NCI-H187 (cell line): ENCODE measurements around the gene CTNNA2.

ENCODE experiments used
- DNase-seq, 2 experiments: peaks; one replicate each; lab custom pipeline; 2025; lab: John Stamatoyannopoulos, UW

The CTNNA2 gene

GRCh38 chr2:79935771-79936657 is 423.2 kb downstream of the CTNNA2 start:
- DNase-seq, result no peak

GRCh38 chr2:79936715-79937114 is 423.9 kb downstream of the CTNNA2 start:
- DNase-seq, result no peak

- no peak for DNase-seq
These were observed 425.8 kb downstream of the CTNNA2 start for GRCh38 chr2:79938648-79939047.

- DNase-seq, result no peak
These were observed 427.5 kb downstream of the CTNNA2 start for GRCh38 chr2:79940364-79940763.

- no peak for DNase-seq
These were observed 428.3 kb downstream of the CTNNA2 start for GRCh38 chr2:79941179-79941578.

- DNase-seq, result no peak
These were observed 431.4 kb downstream of the CTNNA2 start for GRCh38 chr2:79944205-79944604.

GRCh38 chr2:79945653-79946445 is 433.0 kb downstream of the CTNNA2 start:
- no peak for DNase-seq

- no peak for DNase-seq
These were observed 434.9 kb downstream of the CTNNA2 start for GRCh38 chr2:79947751-79948150.

- no peak for DNase-seq
These were observed 437.7 kb downstream of the CTNNA2 start for GRCh38 chr2:79950526-79950925.

GRCh38 chr2:79952616-79953015 is 439.8 kb downstream of the CTNNA2 start:
- DNase-seq, result no peak

- DNase-seq, result no peak
These were observed 447.2 kb downstream of the CTNNA2 start for GRCh38 chr2:79960035-79960434.

GRCh38 chr2:79960519-79960918 is 447.7 kb downstream of the CTNNA2 start:
- no peak for DNase-seq

GRCh38 chr2:79964966-79965365 is 452.1 kb downstream of the CTNNA2 start:
- DNase-seq, result no peak

- DNase-seq, result no peak
These were observed 453.5 kb downstream of the CTNNA2 start for GRCh38 chr2:79966369-79966768.

GRCh38 chr2:79966882-79967281 is 454.0 kb downstream of the CTNNA2 start:
- DNase-seq, result no peak

- no peak for DNase-seq
These were observed 459.0 kb downstream of the CTNNA2 start for GRCh38 chr2:79971807-79972206.

- DNase-seq, result no peak
These were observed 459.8 kb downstream of the CTNNA2 start for GRCh38 chr2:79972661-79973060.

- DNase-seq, result no peak
These were observed 463.1 kb downstream of the CTNNA2 start for GRCh38 chr2:79975791-79976565.

- no peak for DNase-seq
These were observed 464.9 kb downstream of the CTNNA2 start for GRCh38 chr2:79977792-79978191.

GRCh38 chr2:79980116-79980515 is 467.3 kb downstream of the CTNNA2 start:
- no peak for DNase-seq

GRCh38 chr2:79980816-79981215 is 468.0 kb downstream of the CTNNA2 start:
- DNase-seq, result no peak

- no peak for DNase-seq
These were observed 468.5 kb downstream of the CTNNA2 start for GRCh38 chr2:79981316-79981715.
